GM21825 (cell line): ENCODE data around the gene CYREN.

Source experiments
- ATAC-seq: cut with Tn5 transposase; IDR thresholded peaks from one replicate; pipeline ENCODE4 v1.9.1; 2021; ENCODE audit warnings: mild to moderate bottlenecking, moderate library complexity; ENCODE audit not compliant: unreplicated experiment

Gene CYREN

DNA sequence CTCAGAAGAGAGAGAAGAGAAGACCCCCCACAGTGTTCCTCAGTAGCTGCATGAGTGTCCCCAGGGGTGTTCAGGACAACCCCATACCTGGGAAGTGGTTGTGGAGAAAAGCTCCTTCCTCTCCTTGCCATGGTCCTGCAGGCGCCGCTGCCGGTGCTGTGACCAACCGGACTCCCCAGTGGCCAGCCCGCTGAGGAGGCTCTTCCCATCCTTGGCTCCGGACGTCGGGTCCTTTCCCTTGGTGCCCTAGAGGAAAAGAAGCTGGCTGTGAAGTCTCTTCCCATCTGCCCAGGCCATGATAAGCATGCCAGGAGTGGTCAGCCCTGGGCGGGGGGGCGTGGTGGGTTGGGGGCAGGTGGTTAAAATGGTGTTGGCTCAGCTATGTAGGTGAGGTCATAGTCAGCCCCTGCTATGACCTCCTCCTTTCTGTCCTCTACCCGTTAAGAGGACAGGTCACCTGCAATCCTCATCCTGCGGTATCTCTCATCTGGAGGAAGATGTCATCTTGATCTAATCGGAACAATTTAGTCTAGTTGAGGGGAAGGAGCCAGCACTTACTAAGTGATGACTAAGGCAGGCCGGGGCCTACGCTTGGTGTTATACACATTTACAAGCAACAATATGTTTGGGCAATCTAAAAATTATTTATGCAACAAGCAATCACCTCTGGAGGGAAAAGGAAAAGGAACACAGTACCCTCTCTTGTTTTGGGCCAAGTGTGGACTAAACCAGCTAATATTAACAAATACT is 27.6 kb upstream of the CYREN start:
- ATAC-seq: no peak

DNA sequence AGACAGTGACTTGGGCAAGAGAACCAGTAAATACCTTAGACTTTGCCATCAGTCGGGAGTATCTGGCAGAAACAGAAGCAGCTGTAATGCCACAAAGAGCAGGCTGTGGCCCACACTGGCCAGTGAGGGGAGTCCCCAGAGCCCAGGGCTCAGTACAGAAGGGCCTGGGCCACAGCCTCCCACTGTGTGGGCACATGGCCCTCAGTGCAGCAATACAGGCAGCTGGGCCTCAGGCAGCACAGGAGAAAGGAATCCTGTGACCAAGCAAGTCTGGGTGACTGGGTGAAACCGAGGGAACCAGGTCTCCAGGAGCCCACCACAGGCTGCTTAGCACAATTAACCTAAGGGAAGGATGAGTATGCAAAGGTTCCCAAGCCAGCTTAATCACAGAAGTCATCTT is 26.8 kb upstream of the CYREN start:
- no peak for ATAC-seq

DNA sequence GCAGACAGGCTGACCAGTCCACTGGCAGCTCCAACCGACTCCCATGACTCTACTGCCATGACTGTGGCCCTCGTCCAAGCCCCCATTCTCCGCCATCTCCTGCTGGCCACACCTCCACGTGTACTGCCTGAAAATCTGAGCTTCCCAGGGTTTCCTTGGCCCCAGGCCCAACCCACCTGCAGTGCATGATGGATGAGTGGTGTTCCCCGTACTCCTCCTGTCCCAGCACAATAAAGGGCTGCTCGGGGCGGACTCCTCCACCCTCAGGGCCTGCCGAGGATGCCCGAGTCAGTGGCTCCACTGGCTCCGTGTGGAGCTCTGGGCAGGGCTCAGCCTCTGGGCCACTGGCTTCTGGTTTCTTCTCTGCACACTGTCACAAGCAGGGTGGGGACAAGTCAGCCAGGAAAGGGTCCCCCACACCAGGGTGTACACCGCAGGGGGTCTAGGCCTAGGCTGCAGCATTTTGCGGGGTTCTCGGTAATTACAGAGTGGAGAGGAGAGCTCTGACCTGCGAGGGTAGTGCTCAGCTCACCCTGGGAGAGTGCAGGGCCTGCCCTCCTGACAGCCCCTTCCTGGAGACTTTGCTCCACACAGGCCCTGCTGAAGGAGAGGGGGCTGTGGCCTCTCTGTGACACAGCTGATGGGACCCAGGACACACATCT is 25.6 kb upstream of the CYREN start:
- ATAC-seq: no peak

DNA sequence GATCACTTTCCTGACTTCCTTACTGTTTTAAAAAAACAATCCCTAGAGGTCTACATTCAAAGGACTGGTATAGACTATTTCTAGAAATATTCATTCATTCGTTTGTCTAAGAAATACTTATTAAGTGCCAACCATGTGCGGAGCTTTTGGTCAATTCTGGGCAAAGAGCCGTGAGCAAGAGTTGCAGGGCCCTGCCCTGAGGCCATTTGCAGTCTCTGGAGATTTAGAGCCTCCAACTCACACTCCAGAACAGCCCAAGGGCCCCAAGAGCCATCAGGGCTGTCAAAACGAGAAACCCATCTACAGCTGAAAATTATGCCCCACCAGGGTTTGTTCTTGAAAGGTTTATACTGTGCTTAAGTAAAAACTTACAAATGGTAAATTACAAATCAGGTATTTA is 24.6 kb upstream of the CYREN start:
- ATAC-seq: no peak

DNA sequence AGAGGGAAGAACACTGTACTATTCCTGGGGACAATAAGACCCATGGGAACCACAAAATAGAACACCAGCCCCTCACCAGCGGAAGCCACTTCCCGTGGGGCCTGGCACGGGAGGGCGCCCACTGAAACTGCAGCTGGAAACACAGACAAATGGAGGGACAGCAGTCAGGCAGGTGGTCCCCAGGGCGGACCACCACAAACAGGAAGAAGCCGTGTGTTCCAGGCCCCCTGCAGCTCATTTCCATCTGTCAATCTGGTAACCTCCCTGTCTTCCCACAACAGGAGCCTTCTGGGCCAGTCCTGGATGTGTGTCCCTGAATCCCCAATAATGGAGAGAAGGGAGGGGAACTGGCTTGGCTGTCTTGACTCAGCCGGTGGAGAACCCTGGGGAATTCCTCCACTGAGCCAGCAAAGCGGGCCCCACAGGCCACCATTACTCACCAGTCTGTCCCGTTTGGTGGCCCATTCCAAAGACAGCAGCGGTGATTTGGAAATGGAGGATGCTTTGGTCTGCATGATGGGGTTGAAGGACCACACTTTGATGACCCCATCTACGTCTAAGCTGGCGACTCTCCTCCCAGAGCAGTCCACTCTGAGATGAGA is 24.1 kb upstream of the CYREN start:
- ATAC-seq: no peak

DNA sequence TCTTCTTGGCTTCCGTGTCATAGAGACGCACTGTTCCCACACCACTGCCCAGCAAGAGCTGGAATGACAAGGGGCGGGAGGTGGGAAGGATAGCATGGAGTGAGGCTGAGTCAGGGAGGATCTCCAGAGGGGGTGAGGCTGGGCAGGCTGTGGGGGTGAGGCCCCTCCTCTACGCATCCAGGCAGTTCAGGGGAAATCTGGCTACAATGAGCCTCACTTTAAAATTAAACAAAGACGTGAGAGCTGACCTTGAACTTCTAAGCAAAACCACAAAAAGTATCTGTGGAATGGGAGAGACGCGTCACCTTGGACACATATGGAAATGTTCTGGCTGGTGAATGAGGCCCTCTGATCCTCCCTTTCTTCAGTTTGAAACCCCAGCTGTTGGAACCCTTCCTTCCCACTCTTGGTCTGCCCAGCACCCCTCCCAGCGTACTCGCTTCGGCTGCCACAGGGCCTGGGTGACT is 23.1 kb upstream of the CYREN start:
- ATAC-seq: no peak

DNA sequence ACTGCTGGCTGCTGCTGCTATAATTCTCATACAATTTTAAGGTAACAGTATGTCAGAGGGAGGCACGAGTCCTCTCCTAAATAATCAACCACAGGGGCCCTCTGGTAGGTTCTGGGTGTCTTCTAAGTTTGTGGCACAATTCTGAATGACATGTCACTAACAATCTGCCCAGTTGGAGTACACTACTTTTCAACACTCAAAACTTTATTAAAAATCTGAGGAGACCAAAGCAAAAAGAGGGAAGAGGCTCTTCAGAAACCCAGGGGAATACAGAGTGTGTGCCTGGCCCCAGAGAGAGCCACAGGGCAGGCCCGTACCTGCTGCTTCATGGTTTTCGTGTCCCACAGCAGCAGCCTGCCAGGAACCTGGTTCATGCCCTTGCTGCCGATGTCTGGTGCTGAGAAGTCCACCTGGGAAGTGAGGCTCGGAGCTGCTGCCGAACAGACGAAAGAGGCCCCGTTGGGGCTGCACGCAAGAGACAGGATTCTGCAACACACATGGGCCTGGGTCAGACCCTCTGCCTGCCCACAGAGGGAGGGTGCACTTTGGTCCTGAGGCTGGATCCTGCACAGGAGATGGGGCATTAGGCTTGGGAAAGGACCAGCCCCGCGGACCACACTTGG is 22.5 kb upstream of the CYREN start:
- no peak for ATAC-seq

DNA sequence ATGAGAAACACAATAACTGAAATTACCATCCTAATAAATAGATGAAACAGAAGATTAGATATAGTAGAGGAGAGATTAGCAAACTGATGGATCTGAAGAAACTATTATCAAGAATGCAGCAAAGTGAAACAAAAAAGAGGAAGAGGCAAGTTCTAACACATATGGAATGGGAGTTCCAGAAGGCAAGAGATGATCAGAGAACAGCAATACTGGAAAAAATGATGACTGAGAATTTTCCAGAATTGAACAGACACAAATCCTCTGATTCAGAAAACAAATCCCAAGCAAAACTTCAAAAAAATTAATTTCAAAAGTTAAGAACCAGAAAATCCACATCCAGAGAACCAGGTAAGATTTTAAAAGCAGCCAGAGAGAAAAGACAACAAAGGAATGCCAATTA is 20.2 kb upstream of the CYREN start:
- no peak for ATAC-seq

DNA sequence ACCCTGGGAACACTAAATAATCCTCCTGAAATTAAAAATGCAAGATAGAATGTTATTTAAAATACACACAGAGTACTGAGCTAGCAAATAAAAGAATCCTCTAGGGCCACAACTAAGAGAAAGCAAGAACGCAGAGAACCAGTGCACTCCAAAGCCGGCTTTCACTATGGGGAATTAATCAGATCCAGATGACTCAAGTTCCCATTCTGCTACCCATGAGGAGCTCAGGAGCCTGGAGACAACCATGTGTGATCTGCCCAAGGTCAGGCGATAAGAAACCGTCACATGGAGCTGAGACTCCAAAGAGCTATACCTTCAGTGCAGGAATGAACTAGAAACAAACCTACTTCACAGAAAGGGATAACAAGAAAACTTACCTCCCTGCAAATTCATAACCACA is 19.5 kb upstream of the CYREN start:
- no peak for ATAC-seq

DNA sequence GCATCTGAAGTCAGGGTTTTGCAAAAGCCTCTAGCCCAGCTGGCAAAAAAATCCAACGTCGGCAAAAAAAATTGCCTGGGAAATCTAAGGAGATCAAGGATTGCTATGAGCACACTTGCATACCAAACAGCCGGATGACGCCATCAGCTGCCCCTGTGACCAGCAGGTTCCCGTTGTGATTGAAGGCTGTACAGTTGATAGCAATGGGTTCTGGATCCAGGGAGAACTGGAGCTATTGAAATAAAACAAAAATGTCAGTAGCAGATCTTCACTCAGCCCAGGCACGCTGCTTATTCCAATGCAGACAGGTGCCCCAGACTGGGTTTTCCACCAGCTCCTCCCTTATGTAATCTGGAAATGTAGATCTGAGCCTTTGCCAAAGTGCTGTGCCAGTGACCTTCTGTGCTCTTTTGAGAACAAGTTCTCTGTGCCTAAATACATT is 18.7 kb upstream of the CYREN start:
- ATAC-seq: no peak

DNA sequence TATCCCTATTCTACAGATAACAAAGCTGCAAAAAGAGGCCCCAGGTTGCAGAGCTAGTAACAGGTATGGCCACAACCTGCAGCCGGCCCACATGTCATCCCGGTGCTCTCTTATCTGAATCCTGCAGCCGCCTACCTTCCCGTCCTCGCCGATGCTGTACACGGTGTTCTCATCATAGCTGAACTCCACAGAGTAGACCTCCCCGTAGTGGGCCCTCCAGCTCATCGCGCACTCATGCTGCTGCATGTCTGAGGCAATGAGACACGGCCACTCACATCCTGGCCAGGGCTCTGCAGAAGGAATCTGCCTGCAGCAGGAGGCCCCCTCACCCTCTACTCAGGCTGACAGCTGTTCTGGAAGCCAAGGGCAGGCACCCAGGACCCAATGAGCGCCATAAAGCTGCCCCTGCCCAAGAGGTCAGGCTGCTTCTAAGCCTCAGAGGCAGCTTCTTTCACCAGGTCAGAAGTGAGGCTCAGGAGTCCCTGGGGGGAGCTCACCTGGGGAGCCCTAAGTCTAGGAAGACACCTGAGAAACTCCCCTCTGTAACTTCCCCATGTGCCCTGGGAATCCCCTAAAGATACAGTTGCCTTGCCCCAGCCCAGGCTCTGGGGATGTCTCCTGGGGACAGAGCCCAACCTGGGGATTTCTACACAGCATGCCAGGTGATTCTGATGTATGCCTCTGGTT is 17.9 kb upstream of the CYREN start:
- peak; percentile 42 for ATAC-seq

DNA sequence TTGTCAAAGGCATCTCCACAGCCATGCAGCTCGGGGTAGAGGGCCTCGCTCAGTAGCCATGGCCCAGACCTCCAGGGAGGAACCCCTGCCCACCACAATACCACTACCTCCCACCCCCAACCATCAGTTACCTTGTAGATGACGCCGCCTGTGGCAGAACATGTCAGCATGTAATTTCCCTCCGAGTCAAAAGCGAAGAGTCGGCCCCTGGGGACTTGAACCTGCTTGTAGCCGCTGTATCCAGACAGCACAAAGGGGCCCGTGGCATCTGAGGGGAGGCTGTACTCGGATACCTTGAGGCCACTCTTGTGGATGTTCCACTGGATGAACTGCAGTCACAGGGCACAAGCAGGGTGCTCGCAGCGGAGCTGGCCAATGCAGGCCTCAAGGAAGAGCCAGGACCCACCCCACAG is 16.3 kb upstream of the CYREN start:
- peak; percentile 61 for ATAC-seq

DNA sequence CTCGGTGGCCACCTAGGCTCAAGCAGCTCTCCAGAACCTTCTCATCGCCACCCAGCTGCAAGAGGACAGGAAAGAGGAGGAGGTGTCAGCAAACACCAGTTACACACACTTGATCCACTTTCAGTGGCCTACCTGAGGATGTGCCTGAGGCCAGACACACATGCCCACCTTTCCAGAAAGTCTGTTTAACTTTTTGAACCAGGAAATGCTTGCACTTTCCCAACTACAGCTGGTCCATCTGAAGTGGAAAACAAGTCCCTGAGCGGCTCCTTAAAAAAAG is 15.7 kb upstream of the CYREN start:
- ATAC-seq: no peak

DNA sequence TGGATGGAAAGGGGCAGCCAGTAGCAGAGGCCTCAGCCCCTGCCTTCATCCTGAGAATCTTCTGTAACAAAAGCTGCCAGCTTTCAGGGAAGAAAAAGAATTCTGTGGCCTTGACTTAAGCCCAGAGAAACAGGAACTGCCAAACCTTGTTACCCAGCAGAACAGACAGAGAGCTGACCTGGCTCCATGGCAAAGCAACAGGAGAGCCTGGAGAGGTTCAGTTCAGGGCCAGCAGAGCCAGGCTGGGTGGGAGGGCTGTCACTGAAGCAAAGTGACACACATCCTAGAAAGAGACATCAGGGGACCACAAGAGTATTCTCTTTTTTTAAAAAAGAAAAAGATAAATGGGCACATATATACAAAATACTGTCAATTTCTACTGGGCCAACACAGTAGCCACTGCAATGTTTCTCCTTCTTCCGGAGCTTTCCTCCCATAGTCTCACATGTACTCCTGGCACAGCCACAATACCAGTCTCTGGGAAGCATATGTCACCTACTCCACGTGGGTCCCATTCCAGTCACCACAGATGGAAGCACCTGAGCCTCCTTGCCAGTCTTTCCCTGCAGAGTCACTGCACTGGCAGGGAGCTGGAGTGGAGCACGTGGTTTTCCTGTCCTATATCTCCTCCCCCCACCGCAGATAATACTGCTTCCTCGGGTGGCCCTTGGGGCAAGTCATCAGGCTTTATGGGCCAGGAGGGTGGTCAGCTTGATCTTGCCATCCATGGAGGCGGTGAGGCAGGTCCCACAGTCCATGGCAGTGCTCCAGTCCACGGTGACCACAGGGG is 15.2 kb upstream of the CYREN start:
- no peak for ATAC-seq

DNA sequence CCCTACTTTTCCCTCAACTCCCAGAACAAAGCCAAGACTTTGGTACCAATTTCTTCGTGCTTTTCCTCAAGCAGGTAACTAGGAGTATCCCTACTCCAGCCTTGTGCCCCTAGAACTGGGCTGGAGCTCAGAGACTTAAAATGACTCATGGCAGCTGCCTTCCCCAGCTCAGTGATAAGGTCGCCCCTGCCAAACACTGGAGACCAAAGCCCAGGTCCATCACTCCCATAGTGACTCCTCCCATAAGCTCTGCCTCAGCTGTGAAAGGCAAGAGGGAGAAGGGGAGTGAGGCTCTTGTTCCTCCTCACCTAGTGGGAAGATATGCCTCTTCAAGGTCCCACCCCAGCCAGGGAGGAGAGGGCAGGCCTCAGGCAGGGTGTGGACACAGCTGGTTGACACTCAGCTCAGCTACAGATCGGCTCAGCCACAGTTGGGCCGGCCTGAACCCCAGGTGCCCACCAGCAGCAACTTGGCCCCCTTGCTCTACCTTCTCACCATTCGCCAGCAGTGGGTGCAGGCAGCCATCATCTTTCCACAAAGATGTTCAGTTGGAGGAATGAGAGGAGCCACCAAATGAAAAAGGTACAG is 13.8 kb upstream of the CYREN start:
- ATAC-seq: no peak

DNA sequence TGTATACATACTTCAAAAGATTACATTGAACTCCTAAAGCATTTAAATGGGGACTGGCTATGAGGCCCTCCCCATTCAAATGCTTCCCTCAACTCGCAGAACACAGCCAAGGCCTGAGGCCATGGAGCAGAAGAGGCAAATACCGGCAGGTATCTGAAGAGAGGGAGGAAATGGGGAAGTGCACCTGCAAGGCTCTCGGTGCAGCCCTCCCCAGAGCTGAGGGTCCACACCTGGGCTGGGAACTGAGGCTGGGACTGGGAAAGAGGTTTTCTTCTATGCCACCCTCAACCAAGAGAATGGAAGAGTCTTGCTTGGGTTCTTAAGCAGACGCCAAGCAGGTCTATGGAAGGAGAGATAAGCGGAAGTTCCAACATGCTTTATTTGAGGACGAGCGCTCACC is 13.0 kb upstream of the CYREN start:
- no peak for ATAC-seq

DNA sequence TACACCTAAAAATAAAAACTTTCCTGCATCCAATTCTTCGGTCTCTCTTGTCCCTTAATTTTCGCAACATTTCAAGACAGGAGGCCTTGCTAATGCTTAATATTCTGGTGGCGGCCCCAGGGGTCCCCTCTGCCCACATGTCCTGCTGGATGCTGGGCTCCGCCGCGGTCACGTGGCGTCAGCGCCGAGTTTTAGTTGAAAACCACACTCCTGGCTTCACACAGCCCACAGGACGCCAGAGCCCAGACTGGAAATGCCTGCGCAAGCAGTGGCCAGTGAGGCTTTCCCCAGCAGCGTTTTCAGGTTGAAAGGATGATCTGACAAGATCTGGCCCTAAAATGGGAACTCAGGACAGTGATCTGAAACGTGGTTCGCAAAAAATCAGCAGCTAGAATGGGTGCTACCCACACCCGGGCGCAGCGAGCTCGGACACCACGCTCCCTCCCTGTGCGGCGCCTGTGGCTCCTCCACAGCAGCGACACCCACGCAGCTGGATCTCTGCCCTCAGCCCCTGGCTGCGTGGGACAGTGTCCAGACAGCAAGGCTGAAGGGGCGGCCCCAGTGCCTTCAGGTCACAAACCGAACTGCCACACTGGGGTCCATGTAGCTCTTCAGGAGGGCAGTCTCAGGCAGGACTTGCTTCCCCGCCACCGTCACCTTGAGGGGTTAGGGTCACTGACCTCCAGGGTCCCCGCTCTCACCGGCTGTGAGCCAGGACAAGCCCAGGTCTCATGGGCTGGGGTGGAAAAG is 11.6 kb upstream of the CYREN start:
- no peak for ATAC-seq

DNA sequence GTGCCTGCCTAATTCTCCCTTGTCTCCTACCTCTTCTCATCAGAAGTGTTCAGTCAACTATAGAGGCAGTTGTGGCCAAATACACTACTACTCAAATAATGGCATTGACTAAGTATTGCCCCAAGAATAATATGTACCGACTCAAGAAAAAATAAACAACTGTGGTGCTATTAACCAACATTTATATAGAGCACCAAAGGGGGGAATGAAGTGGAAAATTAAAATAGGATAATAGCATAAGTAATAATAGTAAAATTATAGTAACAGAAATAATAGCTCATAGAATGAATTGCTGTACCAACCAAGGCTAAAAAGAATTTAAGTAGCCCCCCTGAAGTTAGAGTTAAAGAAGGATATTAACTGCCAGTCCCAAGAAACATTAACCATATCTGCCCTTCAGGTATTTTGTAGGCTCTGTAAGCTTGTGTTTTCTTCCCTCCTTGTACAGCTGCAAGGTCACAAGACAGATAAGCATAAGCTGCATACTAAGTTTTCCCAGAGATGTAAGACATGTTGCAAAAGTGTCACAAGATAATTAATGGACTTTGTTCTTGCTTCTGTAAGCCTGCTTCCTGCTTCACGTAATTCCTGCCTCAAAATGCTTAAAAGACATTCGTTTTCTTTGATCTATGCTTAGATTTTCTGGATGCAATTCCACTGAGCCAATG is 10.9 kb upstream of the CYREN start:
- no peak for ATAC-seq

DNA sequence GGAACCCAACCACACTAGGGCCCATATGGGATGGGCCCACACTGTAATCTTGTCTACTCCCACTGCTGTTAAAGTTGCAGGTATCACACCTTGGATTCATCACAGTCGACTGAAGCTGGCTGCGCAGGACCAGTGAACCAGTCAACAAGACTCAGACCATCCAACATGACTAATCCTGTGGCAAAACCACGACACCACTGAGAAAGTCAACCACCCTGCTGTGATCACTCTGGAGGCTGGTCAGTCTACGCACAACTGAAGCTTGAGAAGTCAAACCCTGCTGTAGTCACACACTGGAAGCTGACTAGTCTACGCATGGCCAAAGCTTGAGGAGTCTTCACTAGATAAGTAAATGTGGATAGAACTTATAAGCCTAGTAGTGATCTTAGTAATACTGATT is 9.6 kb upstream of the CYREN start:
- ATAC-seq: no peak
